PC-3 (cell line): ENCODE measurements around the gene BPGM. TPM values are rescaled to one million over a fixed set of nuclear protein-coding genes. Genes with fewer than 3 reads are reported as not detected.

Experiments used
- ATAC-seq: fragments of 200-7000 bp; cut with Tn5 transposase; 2 replicates; pipeline ENCODE4 v1.9.1; 2020; ENCODE audit warnings: mild to moderate bottlenecking, moderate library complexity
- Bru-seq: library from RNA; stranded (reverse); fragments of 400-500 nt; gene quantifications from one replicate; lab custom pipeline; 2021; lab: Mats Ljungman, UMichigan
- BruChase-seq, 2 experiments: library from RNA; stranded (reverse); fragments of 400-500 nt; gene quantifications; one replicate each; lab custom pipeline; 2021; lab: Mats Ljungman, UMichigan
- BruUV-seq: library from RNA; stranded (reverse); fragments of 400-500 nt; replicated peaks from 2 replicates; lab custom pipeline; 2021; lab: Mats Ljungman, UMichigan
- CTCF ChIA-PET: fragments of 300-600 bp; sonication (Branson Sonifier 250); formaldehyde crosslinking; loops from one replicate; lab custom pipeline; 2022; ENCODE audit warnings: antibody characterized with exemption; lab: Charles Lee
- POLR2A ChIA-PET: fragments of 300-600 bp; sonication (Branson Sonifier 250); formaldehyde crosslinking; loops from one replicate; lab custom pipeline; 2022; ENCODE audit warnings: antibody characterized with exemption; ENCODE audit not compliant: unreplicated experiment; lab: Charles Lee
- DNase-seq: peaks from one replicate; pipeline ENCODE4 v3.0.0-alpha.2; 2015
- H2AFZ ChIP-seq: fragments of 300-600 bp; sonication (generic); 2 replicates; pipeline ENCODE4 v1.6.0; 2016; ENCODE audit warnings: antibody characterized with exemption, low read length
- H3F3A ChIP-seq: fragments of 300-600 bp; sonication (generic); one replicate; pipeline ENCODE4 v1.6.0; 2017; ENCODE audit warnings: antibody characterized with exemption, low read length, control low read depth, mild to moderate bottlenecking; ENCODE audit not compliant: unreplicated experiment
- H3K27ac ChIP-seq: fragments of 300-600 bp; sonication (generic); 2 replicates; pipeline ENCODE4 v1.5.1; 2016; ENCODE audit warnings: mild to moderate bottlenecking, low read length
- H3K27me3 ChIP-seq: fragments of 300-600 bp; sonication (generic); 2 replicates; pipeline ENCODE4 v1.6.1; 2016; ENCODE audit warnings: low read length, mixed read lengths
- H3K36me3 ChIP-seq: fragments of 300-600 bp; sonication (generic); 2 replicates; pipeline ENCODE4 v1.6.1; 2016; ENCODE audit warnings: low read depth, mixed run types, low read length, mixed read lengths
- H3K4me1 ChIP-seq: fragments of 300-600 bp; sonication (generic); 2 replicates; pipeline ENCODE4 v1.5.1; 2016; ENCODE audit warnings: low read length; ENCODE audit not compliant: insufficient read depth
- H3K4me2 ChIP-seq: fragments of 300-600 bp; sonication (generic); 2 replicates; pipeline ENCODE4 v1.6.0; 2016; ENCODE audit warnings: low read length
- H3K4me3 ChIP-seq: fragments of 300-600 bp; sonication (generic); 2 replicates; pipeline ENCODE4 v1.5.1; 2016; ENCODE audit warnings: mild to moderate bottlenecking, low read length, mixed read lengths
- H3K79me2 ChIP-seq: fragments of 300-600 bp; sonication (generic); 2 replicates; pipeline ENCODE4 v1.6.1; 2017; ENCODE audit warnings: low read length, mixed read lengths
- H3K9ac ChIP-seq: fragments of 300-600 bp; sonication (generic); 2 replicates; pipeline ENCODE4 v1.6.0; 2016; ENCODE audit warnings: mild to moderate bottlenecking, low read length
- H3K9me2 ChIP-seq: fragments of 300-600 bp; sonication (generic); replicated peaks from 2 replicates; pipeline ENCODE4 v1.6.1; 2016; ENCODE audit warnings: mixed run types, low read length, mixed read lengths
- H3K9me3 ChIP-seq: fragments of 300-600 bp; sonication (generic); 2 replicates; pipeline ENCODE4 v1.6.1; 2016; ENCODE audit warnings: low read length, mixed read lengths
- H4K20me1 ChIP-seq: fragments of 300-600 bp; sonication (generic); 2 replicates; pipeline ENCODE4 v1.6.1; 2016; ENCODE audit warnings: low read length, mixed read lengths
- EZH2 ChIP-seq: fragments of 300-600 bp; sonication (generic); IDR thresholded peaks from one replicate; pipeline ENCODE4 v1.6.1; 2017; ENCODE audit warnings: antibody characterized with exemption, mild to moderate bottlenecking, low read length; ENCODE audit not compliant: unreplicated experiment
- EZH2phosphoT487 ChIP-seq: fragments of 300-600 bp; sonication (generic); IDR thresholded peaks from 2 replicates; pipeline ENCODE4 v1.6.1; 2018; ENCODE audit warnings: mild to moderate bottlenecking, antibody characterized with exemption, low read length, borderline replicate concordance
- intact Hi-C: fragments of 100-400 bp; cut with micrococcal nuclease; formaldehyde crosslinking; loops from 2 replicates; pipeline ENCODE4 v1.9.0; 2023
- long read RNA-seq: library from polyadenylated mRNA; unstranded; transcript quantifications from one replicate; pipeline ENCODE4 v2.0.0, GENCODE V29; 2021; ENCODE audit not compliant: unreplicated experiment
- total RNA-seq: library from RNA; depleted of rRNA; stranded (reverse); fragments of >200 nt; gene quantifications from 2 replicates; pipeline ENCODE4 v1.2.3, GENCODE V29; 2014; rRNA removed
- TF ChIP-seq, protein P1 (sequence below): fragments of 300-600 bp; sonication (generic); conservative IDR thresholded peaks from 2 replicates; pipeline ENCODE4 v1.5.1; 2017; ENCODE audit warnings: antibody characterized with exemption, low read depth, mild to moderate bottlenecking, low read length

The BPGM gene
- 9.6 and 14.6 TPM in 2 replicates for total RNA-seq
- percentile 60 among the genes with signal in this experiment for Bru-seq, nascent RNA
- BruChase-seq, experiment 1, labeled RNA remaining after a 6-hour chase = percentile 58 among the genes with signal in this experiment
- BruChase-seq, experiment 2, labeled RNA remaining after a 2-hour chase = percentile 50 among the genes with signal in this experiment
- long read RNA-seq, transcript BPGM-201 (3 exons, 1,753 nt) = major isoform, 19 of 27 reads
- long read RNA-seq, partial matches to known transcripts = 2 of 27 reads
- long read RNA-seq, other reads (novel, unspliced or antisense) = 3 of 27 reads

DNA sequence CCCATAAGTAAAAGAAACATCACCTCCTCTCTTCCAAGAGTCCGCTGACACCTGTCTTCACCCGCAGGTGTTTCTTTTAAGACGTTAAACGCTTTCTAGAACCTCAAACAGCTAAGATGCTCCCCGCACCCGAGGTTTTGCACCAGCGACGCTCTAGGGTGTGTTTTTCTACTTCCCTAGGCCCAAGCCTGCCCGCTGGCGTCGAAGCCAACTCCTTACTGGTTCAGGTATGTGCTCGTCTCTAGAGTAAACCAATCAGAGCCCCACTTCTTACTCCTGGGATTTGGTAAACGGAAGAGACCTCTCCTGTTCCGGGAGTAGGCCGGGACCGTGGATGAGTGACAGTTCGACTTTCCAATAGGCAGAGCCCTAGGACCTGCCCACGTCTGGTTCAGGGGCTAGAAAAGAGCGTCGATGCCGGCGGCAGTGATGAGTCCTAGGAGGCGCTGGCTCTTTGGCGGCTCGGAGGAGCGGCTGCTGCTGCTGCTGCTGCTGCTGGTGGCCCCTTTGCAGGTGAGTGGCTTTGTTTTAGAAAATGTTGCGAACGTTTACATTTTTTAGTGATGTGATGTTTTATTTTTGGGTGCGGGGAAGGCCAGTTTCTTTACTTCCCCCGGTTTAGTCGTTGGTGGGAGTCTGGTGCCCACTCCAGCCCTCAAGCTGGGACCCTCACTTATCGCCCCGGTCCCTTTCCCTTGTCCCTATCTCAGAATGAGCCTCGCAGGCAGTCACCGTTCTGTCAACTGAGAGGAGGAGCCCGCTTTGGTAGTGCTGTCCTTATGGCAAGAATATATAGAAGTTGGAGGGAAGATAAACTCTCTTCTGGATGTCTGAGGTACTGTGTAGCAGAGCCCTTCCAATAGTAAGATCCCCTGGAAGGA lies at the start of gene BPGM:
Gene BPGM, plus strand, starts transcription at position 429 of the 881 bp plus-strand sequence. CDS start 14,655 bp downstream, outside the sequence.
- no peaks in the 10 kb centered on the region for H3K9me2 ChIP-seq
- TF ChIP-seq EZH2 (no peak), EZH2phosphoT487 (no peak)
- TF ChIP-seq, protein P1, sequence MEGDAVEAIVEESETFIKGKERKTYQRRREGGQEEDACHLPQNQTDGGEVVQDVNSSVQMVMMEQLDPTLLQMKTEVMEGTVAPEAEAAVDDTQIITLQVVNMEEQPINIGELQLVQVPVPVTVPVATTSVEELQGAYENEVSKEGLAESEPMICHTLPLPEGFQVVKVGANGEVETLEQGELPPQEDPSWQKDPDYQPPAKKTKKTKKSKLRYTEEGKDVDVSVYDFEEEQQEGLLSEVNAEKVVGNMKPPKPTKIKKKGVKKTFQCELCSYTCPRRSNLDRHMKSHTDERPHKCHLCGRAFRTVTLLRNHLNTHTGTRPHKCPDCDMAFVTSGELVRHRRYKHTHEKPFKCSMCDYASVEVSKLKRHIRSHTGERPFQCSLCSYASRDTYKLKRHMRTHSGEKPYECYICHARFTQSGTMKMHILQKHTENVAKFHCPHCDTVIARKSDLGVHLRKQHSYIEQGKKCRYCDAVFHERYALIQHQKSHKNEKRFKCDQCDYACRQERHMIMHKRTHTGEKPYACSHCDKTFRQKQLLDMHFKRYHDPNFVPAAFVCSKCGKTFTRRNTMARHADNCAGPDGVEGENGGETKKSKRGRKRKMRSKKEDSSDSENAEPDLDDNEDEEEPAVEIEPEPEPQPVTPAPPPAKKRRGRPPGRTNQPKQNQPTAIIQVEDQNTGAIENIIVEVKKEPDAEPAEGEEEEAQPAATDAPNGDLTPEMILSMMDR = peak; percentile 45
- ChIA-PET POLR2A (interaction anchor here (0.6 to 0.7 kb wide), 5 partner anchors 15 to 140 kb away, joined by 3 to 5 read pairs (median 3); no protein-coding TSS in a partner anchor), CTCF (interaction anchor here (0.7 to 1.0 kb wide), 2 partner anchors 10 to 44 kb away, joined by 3 read pairs; no protein-coding TSS in a partner anchor)
- H3K9me3 ChIP-seq = no peaks in the 10 kb centered on the region
- H3K79me2 ChIP-seq = peaks cover 12% of the 10 kb centered on the region
- DNase-seq (peak; percentile 99), ATAC-seq (peak; percentile 99)
- H3K27ac ChIP-seq = peak within 1 kb of the TSS; percentile 34
- H4K20me1 ChIP-seq = no peaks in the 10 kb centered on the region
- intact Hi-C loops = loop anchor here (1.0 to 10.0 kb wide), 4 partner anchors 32 to 528 kb away; partner anchors contain the start of genes CALD1 and CYREN
- no peaks in the 10 kb centered on the region for H3K27me3 ChIP-seq
- peak within 1 kb of the TSS; percentile 89 for H3K9ac ChIP-seq
- H3F3A ChIP-seq = no peaks in the 10 kb centered on the region
- peak within 1 kb of the TSS; percentile 95 for H3K4me3 ChIP-seq
- peak within 1 kb of the TSS; percentile 94 for H2AFZ ChIP-seq
- H3K36me3 ChIP-seq = no peaks in the 10 kb centered on the region
- peaks cover 10% of the 10 kb centered on the region for H3K4me1 ChIP-seq
- peak within 1 kb of the TSS; percentile 98 for H3K4me2 ChIP-seq
- TSS peak; percentile 75 for BruUV-seq

DNA sequence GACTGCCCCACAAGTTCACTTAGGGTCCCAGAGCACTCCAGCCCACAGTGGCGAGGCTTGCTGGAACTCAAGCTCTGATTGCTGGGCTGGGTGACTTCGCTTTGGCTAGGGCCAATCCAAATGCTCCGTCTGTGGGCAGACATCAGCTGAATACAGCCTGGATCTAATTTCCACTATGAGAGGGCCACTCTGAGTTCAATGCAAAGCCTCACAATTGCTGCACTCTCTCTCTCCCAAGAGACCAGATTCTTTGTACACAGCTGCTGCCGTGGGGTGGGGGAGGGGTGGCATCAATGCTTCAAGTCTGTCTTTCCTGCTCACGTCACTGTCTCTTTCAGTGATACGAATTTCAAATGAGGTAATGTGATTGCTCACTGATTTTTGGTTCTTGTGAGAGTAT lies 47.3 kb upstream of the BPGM start:
- H3K9me3 ChIP-seq = no peaks in the 10 kb centered on the region
- no peak for ATAC-seq
- H3K36me3 ChIP-seq = no peaks in the 10 kb centered on the region
- DNase-seq = no peak
- TF ChIP-seq, protein P1 = no peak
- TF ChIP-seq EZH2phosphoT487 (no peak), EZH2 (no peak)
- no peak overlapping the region for H3K4me2 ChIP-seq
- H3F3A ChIP-seq = no peaks in the 10 kb centered on the region
- H3K27ac ChIP-seq = no peak overlapping the region
- BruUV-seq = no TSS peak
- H3K4me3 ChIP-seq = no peak overlapping the region
- no peak overlapping the region for H3K9ac ChIP-seq
- H3K9me2 ChIP-seq = no peaks in the 10 kb centered on the region
- ChIA-PET CTCF (no interaction called here), POLR2A (no interaction called here)
- no peak overlapping the region for H2AFZ ChIP-seq
- intact Hi-C loops = no loop called here
- H3K79me2 ChIP-seq = no peaks in the 10 kb centered on the region
- H3K4me1 ChIP-seq = no peaks in the 10 kb centered on the region; the same call in 1 of the 2 replicates
- H4K20me1 ChIP-seq = no peaks in the 10 kb centered on the region
- no peaks in the 10 kb centered on the region for H3K27me3 ChIP-seq
